NCI-H510A (cell line): ENCODE measurements around the gene PSG1.
"Not testable (repeated sequence)": the region's sequence is repeated elsewhere in the genome, so short reads cannot be mapped to it uniquely, and the experiment has no call there.

Experiments
- DNase-seq: peaks from one replicate; lab custom pipeline; 2025; lab: John Stamatoyannopoulos, UW

The PSG1 gene

GRCh38 chr19:42819960-42820650 lies 59.4 kb downstream of the PSG1 start:
- not testable (repeated sequence) for DNase-seq

- DNase-seq: no peak
These were observed 62.6 kb downstream of the PSG1 start for GRCh38 chr19:42816894-42817293.
